GM23338 (cell line): ENCODE measurements around the gene ZNF324. TPM values are rescaled to one million over a fixed set of nuclear protein-coding genes. Genes with fewer than 3 reads are reported as not detected.

ENCODE experiments used
- ATAC-seq: fragments of 200-7000 bp; cut with Tn5 transposase; 3 replicates; pipeline ENCODE4 v1.9.1; 2020
- DNase-seq: peaks from one replicate; pipeline ENCODE4 v3.0.0-alpha.2; 2015; ENCODE audit warnings: low spot score
- H2AFZ ChIP-seq: fragments of 200-600 bp; sonication (generic); 2 replicates; pipeline ENCODE4 v1.8.0; 2016; ENCODE audit warnings: antibody characterized with exemption, mild to moderate bottlenecking, moderate library complexity
- H3F3A ChIP-seq: fragments of 200-600 bp; sonication (generic); replicated peaks from 2 replicates; pipeline ENCODE4 v1.8.0; 2017; ENCODE audit warnings: antibody characterized with exemption, mixed run types, low read depth
- H3K27ac ChIP-seq: fragments of 200-600 bp; sonication (generic); 2 replicates; pipeline ENCODE4 v1.6.1; 2016; ENCODE audit warnings: low read depth
- H3K27me3 ChIP-seq: fragments of 200-600 bp; sonication (generic); 2 replicates; pipeline ENCODE4 v1.8.0; 2016; ENCODE audit warnings: mild to moderate bottlenecking, mixed run types, moderate library complexity; ENCODE audit not compliant: insufficient read depth
- H3K36me3 ChIP-seq: fragments of 200-600 bp; sonication (generic); 2 replicates; pipeline ENCODE4 v1.8.0; 2016; ENCODE audit warnings: mild to moderate bottlenecking; ENCODE audit not compliant: insufficient read depth
- H3K4me1 ChIP-seq: fragments of 200-600 bp; sonication (generic); 2 replicates; pipeline ENCODE4 v1.8.0; 2016; ENCODE audit warnings: mild to moderate bottlenecking, moderate library complexity; ENCODE audit not compliant: insufficient read depth
- H3K4me2 ChIP-seq: fragments of 200-600 bp; sonication (generic); 2 replicates; pipeline ENCODE4 v1.7.1; 2017; ENCODE audit warnings: mixed run types
- H3K4me3 ChIP-seq: fragments of 200-600 bp; sonication (generic); 2 replicates; pipeline ENCODE4 v1.6.1; 2016; ENCODE audit warnings: mixed run types
- H3K79me2 ChIP-seq: fragments of 200-600 bp; sonication (generic); replicated peaks from 2 replicates; pipeline ENCODE4 v1.8.0; 2017; ENCODE audit warnings: mild to moderate bottlenecking; ENCODE audit not compliant: insufficient read depth
- H3K9me2 ChIP-seq: fragments of 200-600 bp; sonication (generic); 2 replicates; pipeline ENCODE4 v1.8.0; 2017; ENCODE audit not compliant: insufficient read depth
- H4K20me1 ChIP-seq: fragments of 200-600 bp; sonication (generic); replicated peaks from 2 replicates; pipeline ENCODE4 v1.8.0; 2017; ENCODE audit warnings: mild to moderate bottlenecking; ENCODE audit not compliant: insufficient read depth
- H3K27ac Mint-ChIP-seq: 2 replicates; pipeline ENCODE4 v1.8.0; 2020; ENCODE audit warnings: inconsistent platforms, mild to moderate bottlenecking, moderate library complexity, mixed read lengths
- H3K27me3 Mint-ChIP-seq: 3 replicates; pipeline ENCODE4 v1.8.0; 2022; ENCODE audit warnings: low read depth, mild to moderate bottlenecking, moderate library complexity, mixed read lengths, inconsistent platforms; ENCODE audit not compliant: insufficient read depth, poor library complexity
- H3K36me3 Mint-ChIP-seq: 3 replicates; pipeline ENCODE4 v1.8.0; 2021; ENCODE audit warnings: low read depth, mild to moderate bottlenecking, inconsistent platforms, moderate library complexity, mixed read lengths
- H3K4me1 Mint-ChIP-seq: 3 replicates; pipeline ENCODE4 v1.8.0; 2020; ENCODE audit warnings: mild to moderate bottlenecking, inconsistent platforms, mixed read lengths
- H3K4me3 Mint-ChIP-seq: 3 replicates; pipeline ENCODE4 v1.8.0; 2021; ENCODE audit warnings: moderate library complexity, mild to moderate bottlenecking, inconsistent platforms, mixed read lengths
- H3K9me3 Mint-ChIP-seq: 3 replicates; pipeline ENCODE4 v1.8.0; 2020; ENCODE audit warnings: moderate library complexity, mild to moderate bottlenecking, inconsistent platforms, mixed read lengths
- CREB1 ChIP-seq: fragments of 250-450 bp; sonication (Bioruptor Pico); IDR thresholded peaks from 2 replicates; pipeline ENCODE4 v1.5.0; 2020; ENCODE audit warnings: low read depth, mild to moderate bottlenecking, moderate library complexity
- CTCF ChIP-seq, 2 experiments: fragments of 200-600 bp in 1 of 2; sonication (generic) in 1 of 2; conservative IDR thresholded peaks; 2 replicates each; pipeline versions ENCODE4 v1.5.1 to v1.6.1; 2016 to 2017; ENCODE audit warnings: antibody characterized with exemption in 2 of 2, low read depth in 2 of 2, mild to moderate bottlenecking in 2 of 2, moderate library complexity in 1 of 2
- ETS1 ChIP-seq: IDR thresholded peaks from 2 replicates; pipeline ENCODE4 v1.6.1; 2016; ENCODE audit warnings: antibody characterized with exemption
- EZH2 ChIP-seq: fragments of 200-600 bp; sonication (generic); IDR thresholded peaks from one replicate; pipeline ENCODE4 v1.8.0; 2017; ENCODE audit warnings: antibody characterized with exemption, mild to moderate bottlenecking, low read depth; ENCODE audit not compliant: unreplicated experiment
- EZH2phosphoT487 ChIP-seq: fragments of 200-600 bp; sonication (generic); IDR thresholded peaks from one replicate; pipeline ENCODE4 v1.8.1; 2018; ENCODE audit warnings: antibody characterized with exemption; ENCODE audit not compliant: unreplicated experiment
- JUNB ChIP-seq: IDR thresholded peaks from one replicate; pipeline ENCODE4 v1.6.1; 2016; ENCODE audit warnings: antibody characterized with exemption; ENCODE audit not compliant: unreplicated experiment
- NANOG ChIP-seq: IDR thresholded peaks from 2 replicates; pipeline ENCODE4 v1.6.1; 2016; ENCODE audit warnings: antibody characterized with exemption, borderline replicate concordance
- POLR2AphosphoS5 ChIP-seq: IDR thresholded peaks from 2 replicates; pipeline ENCODE4 v1.6.1; 2016; ENCODE audit warnings: antibody characterized with exemption, low read depth
- REST ChIP-seq: IDR thresholded peaks from one replicate; pipeline ENCODE4 v1.6.1; 2018; ENCODE audit warnings: antibody characterized with exemption; ENCODE audit not compliant: unreplicated experiment
- STAT1 ChIP-seq: IDR thresholded peaks from one replicate; pipeline ENCODE4 v1.6.1; 2016; ENCODE audit warnings: antibody characterized with exemption; ENCODE audit not compliant: unreplicated experiment
- ZNF114 ChIP-seq: fragments of 250-450 bp; sonication (Bioruptor Pico); IDR thresholded peaks from 2 replicates; pipeline ENCODE4 v1.5.0; 2020; ENCODE audit warnings: mild to moderate bottlenecking, moderate library complexity
- ZNF331 ChIP-seq: fragments of 250-450 bp; sonication (Bioruptor Pico); IDR thresholded peaks from 2 replicates; pipeline ENCODE4 v1.5.0; 2020; ENCODE audit warnings: low read depth, mild to moderate bottlenecking, moderate library complexity
- ZNF462 ChIP-seq: fragments of 250-450 bp; sonication (Bioruptor Pico); IDR thresholded peaks from 2 replicates; pipeline ENCODE4 v1.5.0; 2020; ENCODE audit warnings: mild to moderate bottlenecking, moderate library complexity
- polyA plus RNA-seq: library from polyadenylated mRNA; unstranded; fragments of >200 nt; fragmentation: Nextera tagmentation; extraction: Ambion mirVana; gene quantifications from 2 replicates; pipeline ENCODE4 v1.2.1, GENCODE V29; 2016
- total RNA-seq: library from RNA; depleted of rRNA; stranded (reverse); fragments of >200 nt; shearing (Covaris generic); gene quantifications from 2 replicates; pipeline ENCODE4 v1.2.3, GENCODE V29; 2014

ZNF324 gene
- total and polyA plus RNA-seq, 2 experiments from 2014 or later: 3.9 to 15.0 TPM

GRCh38 chr19:58480481-58480830 lies 13.6 kb downstream of the ZNF324 start:
- H3K9me2 ChIP-seq: no peaks in the 10 kb centered on the region
- H3K27ac Mint-ChIP-seq: no peak overlapping the region
- no peak overlapping the region for H3K4me3 Mint-ChIP-seq
- peaks cover 2% of the 10 kb centered on the region; the same call in 1 of the 3 replicates for H3K36me3 Mint-ChIP-seq
- H3K27me3 Mint-ChIP-seq: peaks cover 15% of the 10 kb centered on the region
- H3K9me3 Mint-ChIP-seq: no peaks in the 10 kb centered on the region; the same call in 2 of the 3 replicates
- H3K4me1 Mint-ChIP-seq: peaks cover 5% of the 10 kb centered on the region
- no peaks in the 10 kb centered on the region for H3K27me3 ChIP-seq
- H4K20me1 ChIP-seq: peaks cover 4% of the 10 kb centered on the region; the same call in 1 of the 2 replicates
- H3F3A ChIP-seq: peaks cover 4% of the 10 kb centered on the region
- H2AFZ ChIP-seq: no peak overlapping the region
- no peak overlapping the region for H3K4me2 ChIP-seq
- DNase-seq (no peak), ATAC-seq (no peak)
- no peak overlapping the region for H3K4me3 ChIP-seq
- no peaks in the 10 kb centered on the region for H3K79me2 ChIP-seq
- H3K36me3 ChIP-seq: no peaks in the 10 kb centered on the region
- TF ChIP-seq NANOG (no peak), ZNF114 (CRISPR knock-in tag) (no peak), ZNF462 (CRISPR knock-in tag) (no peak), REST (no peak), EZH2phosphoT487 (no peak), ZNF331 (CRISPR knock-in tag) (no peak), STAT1 (no peak), CREB1 (CRISPR knock-in tag) (no peak), POLR2AphosphoS5 (no peak), ETS1 (no peak), JUNB (no peak), CTCF (conservative IDR thresholded peaks at IDR 0.05; ENCODE audit: low read depth in 2 of 2) (no peak), EZH2 (no peak)
- no peak overlapping the region for H3K27ac ChIP-seq
- no peaks in the 10 kb centered on the region for H3K4me1 ChIP-seq
